Activated CD4-positive, alpha-beta T cell treated with anti-CD3 and anti-CD28 coated beads, Interleukin-2, Interleukin-4, amounts not matched to agents 100 ng/mL and 50 ng/mL, durations not matched to agents 16 hours and 8 hours (primary cell): Measurements from ENCODE around the gene ST7.
A peak's percentile ranks its signal among the peaks of the same experiment; 100 is the strongest.
"Not testable (repeated sequence)": the region's sequence is repeated elsewhere in the genome, so short reads cannot be mapped to it uniquely, and the experiment has no call there.

ENCODE experiments used
- DNase-seq: peaks from one replicate; pipeline ENCODE4 v3.0.0-alpha.2; 2020; ENCODE audit warnings: low spot score

ST7 gene

DNA sequence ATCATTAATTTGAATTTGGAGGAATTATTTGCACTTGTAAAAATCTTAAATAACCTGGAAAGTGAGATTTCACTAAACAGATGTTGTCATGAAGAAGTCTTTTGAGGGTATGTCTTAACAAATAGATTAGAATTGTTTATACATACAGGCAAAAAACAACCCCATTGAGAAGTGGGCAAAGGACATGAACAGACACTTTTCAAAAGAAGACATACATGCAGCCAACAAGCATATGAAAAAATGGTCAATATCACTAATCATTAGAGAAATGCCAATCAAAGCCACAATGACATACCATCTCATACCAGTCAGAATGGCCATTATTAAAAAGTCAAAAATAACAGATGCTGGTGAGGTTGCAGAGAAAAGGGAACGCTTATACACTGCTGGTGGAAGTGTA, 77.0 kb downstream of the ST7 start:
- DNase-seq, result not testable (repeated sequence)

DNA sequence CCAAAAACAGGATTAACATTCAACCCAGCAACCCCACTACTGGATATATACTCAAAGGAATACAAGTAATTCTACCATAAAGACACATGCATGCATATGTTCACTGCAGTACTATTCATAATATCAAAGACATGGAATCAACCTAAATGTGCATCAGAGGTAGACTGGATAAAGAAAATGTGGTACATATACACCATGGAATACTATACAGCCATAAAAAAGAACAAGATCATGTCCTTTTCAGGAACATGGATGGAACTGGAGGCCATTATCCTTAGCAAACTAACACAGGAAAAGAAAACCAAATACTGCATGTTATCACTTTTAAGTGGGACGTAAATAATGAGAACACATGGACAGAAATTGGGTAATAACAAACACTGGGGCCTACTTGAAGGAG, 77.5 kb downstream of the ST7 start:
- not testable (repeated sequence) for DNase-seq

DNA sequence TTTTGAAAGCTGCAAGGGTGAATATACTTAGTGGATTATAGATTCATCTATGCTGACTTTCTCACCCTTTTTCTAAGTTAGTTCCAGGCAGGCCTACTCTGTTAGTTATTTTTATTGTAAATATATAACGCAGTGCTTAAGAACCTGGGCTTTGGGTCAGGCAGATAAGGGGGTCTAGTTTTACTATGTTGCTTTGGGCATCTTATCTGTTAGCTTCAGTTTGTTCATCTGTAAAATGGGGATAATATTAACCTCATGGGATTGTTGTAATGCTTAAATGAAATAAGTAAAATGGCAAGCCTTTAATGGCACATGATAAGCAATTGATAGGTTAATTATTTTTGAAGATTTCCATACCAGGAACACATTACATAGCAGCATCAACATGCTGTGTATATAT, 79.5 kb downstream of the ST7 start:
- DNase-seq, result no peak

DNA sequence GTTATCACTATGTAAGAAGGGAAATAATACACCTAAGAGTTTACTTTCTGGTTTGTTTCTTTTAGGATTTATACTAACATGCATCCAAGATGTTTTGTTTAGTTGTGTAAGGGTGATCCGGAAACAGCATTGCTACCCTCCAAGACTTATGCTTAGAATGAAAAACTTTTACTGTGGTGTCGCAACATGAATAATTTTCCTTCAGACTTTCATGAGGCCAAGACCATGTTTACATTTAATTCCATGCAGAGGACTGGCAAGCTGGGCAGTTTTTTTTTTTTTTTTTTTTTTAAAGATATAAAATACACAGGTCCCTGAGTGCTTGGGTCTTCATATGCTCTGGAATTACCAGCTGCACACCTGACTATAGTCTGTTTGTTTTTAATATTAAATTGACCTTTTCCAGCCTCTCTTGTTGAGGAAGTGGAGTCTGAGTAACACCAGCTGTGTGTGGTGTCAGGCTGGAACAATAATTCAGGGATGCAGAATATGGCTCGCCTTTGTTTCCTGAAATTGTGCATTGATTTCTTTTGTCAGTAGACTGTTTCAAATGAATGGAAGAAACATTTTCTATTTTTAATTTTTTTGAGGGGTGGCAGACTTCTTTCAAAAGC, 81.7 kb downstream of the ST7 start:
- no peak for DNase-seq

DNA sequence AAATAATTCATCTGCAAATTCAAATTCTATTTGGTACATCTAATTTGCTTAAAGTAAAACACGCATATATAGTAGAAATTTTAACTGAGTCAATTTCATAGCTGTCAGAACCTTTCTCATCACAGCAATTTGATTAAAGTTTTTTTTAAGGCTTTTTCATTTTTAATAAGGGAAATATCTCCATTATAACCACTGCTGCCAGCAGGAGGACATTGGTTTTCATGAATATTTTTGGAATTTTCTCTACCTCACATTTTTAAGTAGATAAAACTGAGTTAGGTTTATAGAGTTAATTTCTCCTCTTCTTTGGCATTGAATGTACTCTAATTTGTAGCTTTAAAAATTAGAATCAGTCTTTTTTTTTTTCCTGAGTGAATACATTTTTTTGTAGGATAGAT, 82.2 kb downstream of the ST7 start:
- DNase-seq, result no peak

DNA sequence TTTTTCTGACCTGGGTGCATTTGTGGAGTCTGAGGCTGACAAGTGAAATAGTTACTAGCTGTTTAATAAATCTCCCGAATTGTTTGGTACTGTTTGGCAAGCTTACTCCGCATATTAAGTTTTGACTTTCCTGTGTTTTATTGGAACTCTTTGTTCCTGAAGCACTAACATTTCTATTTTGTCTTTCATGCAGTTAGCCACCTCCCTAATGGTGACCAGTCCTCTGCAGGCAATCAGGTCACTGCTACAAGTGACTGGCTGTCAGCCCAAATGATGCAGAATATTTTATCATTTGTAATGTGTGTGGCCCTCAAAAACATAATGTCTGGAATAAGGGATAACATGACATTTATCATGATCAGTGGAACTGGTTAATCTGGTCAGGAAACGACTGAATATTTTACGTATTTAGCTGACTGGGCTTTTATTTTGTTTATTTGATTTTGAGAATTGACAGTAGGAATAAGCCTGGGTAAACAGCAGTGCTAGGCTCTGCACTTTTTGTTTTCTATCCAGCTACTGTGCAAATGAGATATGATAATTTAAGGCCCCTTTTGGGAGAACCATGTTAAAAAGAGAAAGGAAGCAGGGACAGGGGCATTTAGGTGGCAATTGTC, 82.9 kb downstream of the ST7 start:
- no peak for DNase-seq

DNA sequence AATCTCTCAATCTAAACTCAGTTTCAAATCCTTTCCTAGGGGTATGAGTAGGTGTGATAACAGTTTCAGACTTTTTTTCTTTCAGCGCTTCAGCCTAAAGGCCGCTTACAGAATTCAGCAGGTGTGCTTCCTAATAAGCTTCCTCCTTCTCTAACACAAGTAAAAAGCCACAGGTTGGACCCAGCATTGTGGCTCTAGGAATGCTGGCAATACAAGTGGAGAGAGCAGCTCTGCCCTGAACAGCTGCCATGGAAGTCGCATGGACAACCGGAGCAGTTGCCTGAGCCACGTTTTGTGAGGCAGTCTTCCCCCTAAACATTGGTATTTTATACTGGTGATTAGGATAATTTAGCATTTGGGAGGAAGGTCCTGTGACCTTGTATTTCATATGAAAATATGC, 83.5 kb downstream of the ST7 start:
- DNase-seq, result no peak

DNA sequence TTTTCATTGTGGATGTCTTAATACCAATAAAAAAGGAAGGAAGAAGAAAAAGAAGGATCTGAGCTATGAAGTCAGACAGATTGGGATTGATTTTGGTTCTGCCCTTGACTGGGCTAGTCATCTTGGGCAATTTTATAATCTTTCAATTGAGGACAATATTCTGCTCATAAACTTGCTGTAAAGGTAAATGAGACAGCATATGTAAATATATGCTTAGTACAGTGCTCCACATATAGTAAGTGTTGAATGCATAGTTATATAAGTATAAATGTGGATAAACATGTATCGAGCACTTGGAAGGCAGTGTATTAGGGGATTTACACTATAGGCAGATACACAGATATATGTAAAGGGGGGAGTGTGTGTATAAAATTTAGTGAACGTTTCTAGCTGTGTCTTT, 85.1 kb downstream of the ST7 start:
- no peak for DNase-seq

DNA sequence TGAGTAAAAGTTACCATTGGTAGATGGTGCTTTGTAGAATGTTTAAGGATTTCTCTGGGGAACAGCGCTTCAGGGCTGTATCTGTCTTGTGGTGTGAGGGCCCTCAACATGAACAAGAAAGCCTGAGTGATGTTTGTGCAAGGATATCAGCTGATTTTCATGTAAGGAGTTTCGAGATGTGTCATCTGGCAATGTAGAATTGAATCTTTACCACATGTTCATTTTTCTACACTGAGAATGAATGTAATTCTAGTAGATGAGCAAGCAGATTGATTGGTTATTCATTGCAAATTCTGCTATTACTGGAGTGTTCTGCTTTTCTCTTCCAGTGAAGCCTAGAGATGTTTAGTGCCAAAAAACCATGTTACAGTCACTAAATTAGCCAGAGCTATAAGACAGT, 87.7 kb downstream of the ST7 start:
- DNase-seq, result peak; percentile 81

DNA sequence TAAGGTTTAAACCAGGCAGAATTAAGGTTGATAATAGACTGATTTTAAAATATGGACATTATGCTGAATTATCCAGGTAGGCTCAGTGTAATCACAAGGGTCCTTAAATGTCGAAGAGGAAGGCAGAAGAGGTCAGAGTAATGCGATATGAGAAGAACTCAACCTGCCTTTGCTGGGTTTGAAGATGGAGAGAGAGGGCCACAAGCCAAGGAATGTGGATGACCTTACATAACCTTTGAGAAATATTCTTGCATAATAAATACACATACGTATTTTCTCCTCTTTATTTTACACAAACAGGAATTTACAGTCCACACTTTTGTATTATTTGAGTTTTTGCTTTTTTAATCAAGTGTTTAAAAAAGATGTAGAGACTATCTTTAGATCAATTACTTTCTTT, 88.5 kb downstream of the ST7 start:
- DNase-seq, result no peak

DNA sequence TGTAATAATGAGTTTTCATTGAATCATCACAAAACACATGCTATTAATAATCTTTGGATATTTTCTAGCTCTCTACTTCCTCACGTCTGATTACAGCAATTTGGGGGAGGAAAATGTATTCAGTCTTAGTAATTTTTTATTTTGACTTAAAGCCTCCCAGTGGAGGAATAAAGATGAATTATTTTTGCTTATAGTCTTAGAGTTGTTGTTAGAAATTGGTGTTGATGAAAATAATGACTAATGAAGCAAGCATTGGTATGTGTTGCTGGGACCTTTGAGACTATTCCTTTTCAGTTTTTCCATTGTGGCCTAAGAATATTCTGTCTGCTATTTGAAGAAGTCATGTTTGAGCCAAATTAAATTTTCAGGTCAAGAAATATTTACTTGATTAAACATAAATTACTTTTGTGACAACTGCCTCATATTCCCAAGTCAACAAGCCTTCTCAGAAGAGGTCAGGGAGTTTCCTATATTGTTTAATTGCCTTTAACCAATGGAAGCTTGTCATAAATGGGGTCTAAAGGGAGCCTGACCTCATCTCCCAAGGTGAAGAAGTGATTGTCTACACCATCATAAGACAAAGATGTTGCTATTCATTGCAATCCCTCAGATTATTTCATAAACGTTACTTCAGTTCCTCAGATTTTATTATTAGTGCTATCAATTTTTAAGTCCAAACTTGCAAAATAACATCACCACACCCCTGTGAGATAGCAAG, 90.0 kb downstream of the ST7 start:
- DNase-seq, result no peak

DNA sequence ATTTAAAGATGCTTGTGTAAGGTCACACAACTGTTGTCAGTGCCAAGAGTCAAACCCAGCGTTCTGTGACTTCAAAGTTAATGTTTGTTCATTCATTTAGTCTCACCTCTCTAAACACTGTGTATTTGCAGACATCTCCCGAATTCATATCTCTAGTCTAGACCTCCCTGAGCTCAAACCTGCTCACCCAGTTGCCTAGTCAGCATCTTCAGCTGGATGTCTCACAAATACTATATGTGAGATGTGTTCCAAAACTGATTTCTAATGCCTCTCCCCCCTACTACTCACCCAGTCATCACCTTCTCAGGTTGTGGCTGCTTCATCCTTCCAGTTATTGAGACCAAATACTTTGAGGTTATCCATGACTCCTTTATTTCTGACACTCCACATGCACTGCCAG, 91.4 kb downstream of the ST7 start:
- no peak for DNase-seq

DNA sequence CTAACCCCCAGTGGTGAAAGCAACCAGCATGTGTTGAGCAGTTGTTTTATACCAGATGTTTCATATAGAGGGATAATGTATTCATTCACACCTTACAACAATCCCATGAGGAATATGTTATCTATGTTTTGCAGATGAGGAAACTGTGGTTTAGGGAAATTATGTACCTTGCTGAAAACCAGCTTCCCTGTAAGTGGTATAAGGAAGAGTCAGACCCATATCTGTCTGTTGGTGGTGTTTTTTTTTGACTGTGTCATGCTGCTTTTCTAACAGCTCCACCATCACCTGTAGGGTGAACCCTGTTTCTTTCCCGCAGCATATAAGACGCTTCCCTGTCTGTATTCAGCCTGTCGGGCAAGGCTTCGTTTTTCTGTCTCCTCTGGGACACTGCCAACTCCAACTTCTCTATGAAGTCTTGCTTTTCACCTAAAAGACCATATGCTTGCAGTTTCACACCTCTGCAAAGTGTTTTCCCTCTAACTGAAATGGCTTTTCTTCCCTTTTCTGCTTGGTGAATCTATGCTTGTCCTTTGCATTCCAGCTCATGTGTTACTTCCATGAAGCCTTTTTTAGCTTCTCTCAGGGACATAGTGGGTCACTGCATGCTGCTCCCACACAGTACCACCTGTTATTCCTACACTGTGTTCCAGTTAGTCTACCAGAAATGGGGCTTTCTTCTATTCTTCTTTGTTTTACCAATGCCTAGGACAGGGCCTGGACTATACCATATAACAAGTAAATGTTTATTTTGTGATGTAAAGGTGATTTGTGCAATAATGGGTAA, 92.8 kb downstream of the ST7 start:
- DNase-seq, result no peak

DNA sequence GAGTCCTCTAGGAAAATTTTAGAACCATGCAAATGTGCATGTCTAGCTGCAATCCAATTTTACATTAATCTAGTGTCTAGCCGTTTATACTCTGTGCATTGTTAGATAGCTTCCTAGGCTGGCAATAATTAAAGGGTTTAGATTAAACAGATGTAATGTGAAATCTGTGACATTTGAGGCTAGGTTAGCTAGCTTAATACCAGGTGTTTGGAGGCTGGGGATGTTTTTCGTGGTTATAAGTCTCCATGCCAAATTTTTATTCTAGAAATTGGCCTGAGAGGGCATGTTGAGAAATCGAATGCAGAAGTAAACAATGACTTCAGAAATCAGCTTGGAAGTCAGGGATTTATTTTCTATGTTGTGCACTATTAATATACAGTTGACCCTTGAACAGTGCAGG, 94.2 kb downstream of the ST7 start:
- DNase-seq, result no peak

DNA sequence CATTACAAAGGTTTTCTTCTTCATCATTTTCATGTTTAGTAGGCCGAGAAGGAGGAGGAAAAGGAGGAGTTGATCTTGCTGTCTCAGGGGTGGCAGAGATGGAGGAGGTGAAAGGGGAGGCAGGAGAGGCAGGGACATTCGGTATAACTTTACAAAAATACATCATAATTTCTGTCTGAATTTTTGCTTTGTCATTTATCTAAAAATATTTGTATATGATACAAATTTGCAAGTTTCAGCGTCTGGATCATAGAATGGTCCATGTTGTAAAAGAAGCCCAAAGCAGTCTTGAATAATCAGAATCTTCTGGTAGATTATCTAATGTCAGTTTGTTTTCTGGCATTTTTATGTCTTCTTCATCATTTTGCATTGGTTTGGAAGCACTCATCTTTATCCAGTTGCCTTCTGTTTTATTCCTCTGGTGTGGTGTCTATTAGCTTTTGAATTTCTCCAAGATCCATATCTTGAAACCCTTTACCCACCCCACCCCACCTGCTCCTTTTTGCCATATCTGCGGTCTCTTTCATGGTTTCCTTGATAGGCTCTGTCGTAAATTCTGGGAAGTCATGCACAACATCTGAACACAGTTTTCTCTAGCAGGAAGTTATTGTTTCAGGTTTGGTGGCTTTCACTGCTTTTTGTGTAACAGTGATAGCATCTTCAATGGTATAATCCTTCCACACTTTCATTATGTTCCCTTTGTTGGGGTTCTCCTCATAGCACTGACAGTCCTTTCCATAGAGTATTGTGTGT, 95.0 kb downstream of the ST7 start:
- DNase-seq, result peak; percentile 32

DNA sequence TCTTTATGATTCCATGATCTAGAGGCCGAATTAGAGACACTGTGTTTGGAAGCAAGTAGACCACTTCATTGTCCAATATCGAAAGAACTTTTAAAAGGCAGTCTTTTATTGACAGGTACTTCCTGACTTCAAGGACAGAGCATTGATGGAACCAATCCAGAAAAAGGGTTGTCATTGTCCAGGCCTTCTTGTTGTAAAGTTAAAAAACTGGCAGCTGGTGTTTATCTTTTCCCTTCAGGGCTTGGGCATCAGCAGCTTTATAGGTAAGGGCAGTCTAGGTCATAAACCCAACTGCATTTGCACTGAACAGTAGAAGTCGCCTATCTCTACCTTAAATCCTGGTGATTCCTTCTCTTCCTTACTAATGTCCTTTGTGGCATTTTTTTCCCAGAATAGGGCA, 95.6 kb downstream of the ST7 start:
- no peak for DNase-seq

DNA sequence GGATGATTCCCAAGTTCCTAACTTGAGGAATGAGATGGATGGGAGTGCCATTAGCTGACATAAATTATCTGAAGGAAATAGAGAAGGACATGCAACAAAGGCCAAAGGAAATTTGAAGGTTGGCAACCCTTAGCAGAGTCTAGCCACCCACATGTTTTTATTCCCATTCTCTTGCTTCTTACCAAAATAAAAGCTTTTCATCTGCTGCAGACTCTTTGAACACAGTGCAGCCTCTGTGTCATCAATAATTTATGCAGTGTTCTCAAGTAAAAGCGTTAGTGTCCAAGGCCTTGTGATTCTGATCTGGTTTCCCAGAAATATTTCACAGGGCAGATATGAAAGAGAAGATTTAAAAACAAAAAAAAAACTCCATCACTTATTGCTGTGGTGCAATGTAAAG, 98.5 kb downstream of the ST7 start:
- no peak for DNase-seq

DNA sequence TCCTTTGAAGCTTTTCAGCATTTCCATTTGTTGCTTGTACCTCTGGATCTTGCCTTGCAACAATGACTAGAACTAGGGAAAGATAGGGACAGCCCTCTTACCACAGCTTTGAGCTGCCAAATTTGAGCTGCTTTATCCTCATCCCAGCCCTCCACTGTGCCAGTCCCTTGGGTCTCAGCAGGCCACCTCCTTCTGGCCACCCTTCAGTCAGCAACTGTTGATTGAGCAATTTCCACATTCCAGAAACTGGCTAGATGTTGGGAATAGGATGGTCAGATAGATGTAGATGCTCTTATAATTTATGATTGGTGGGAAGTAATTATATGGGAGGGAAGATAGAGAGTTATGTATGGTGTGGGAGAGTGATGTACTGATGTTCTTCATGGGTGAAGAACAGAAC, 100.1 kb downstream of the ST7 start:
- no peak for DNase-seq

DNA sequence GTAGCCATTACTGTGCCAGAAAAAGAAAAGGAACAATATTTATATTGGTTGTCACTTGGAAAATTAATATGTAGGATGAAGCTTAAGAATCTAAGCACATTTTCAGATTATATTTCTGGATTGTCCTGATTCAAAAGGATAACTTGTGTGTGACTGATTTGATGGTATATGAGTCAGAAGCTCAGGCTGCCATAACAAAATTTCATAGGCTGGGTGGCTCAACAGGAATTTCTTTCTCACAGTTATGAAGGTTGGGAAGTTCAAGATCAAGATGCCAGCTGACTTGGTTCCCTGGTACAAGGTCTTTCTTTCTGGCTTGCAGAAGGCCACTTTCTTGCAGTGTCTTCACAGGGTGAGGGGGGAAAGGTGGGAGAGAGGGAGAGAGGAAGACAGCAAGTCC, 108.5 kb downstream of the ST7 start:
- DNase-seq, result no peak

DNA sequence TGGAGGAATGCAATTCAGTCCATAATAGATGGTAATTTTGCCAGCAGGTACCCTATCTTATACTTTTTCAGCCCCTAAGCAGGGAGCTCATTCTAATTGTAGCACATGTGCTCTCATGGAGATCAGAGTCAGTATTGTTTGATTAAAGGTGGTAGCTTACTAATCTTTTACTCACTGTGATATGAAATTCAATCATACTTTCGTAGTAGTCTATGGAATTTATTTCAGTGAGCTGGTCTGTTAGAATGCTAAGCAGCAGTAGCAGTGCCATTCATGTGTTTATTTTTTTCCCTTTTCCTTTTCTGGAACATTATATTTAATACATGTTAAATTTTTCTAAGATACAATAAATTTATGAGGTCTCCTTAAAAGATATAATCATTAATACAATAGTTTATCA, 109.0 kb downstream of the ST7 start:
- no peak for DNase-seq

DNA sequence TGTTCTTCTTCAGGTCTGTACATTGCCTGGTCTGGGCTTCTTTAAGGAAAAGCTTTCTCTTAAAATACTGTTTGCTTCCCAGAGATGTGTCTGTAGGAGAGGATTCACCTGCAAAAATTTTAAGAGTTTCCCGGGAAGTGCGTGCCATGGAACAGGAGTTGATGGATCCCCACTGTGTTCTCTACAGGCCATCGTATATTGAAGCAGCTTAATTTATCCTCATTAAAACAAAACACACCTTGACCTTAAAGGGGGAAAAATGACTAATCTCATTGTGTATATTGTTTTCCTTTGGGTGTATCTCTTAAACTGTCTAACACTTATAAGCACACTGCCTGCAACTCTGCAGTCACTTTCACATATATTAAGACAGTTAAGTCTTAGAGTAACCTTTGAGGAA, 111.4 kb downstream of the ST7 start:
- DNase-seq, result no peak

DNA sequence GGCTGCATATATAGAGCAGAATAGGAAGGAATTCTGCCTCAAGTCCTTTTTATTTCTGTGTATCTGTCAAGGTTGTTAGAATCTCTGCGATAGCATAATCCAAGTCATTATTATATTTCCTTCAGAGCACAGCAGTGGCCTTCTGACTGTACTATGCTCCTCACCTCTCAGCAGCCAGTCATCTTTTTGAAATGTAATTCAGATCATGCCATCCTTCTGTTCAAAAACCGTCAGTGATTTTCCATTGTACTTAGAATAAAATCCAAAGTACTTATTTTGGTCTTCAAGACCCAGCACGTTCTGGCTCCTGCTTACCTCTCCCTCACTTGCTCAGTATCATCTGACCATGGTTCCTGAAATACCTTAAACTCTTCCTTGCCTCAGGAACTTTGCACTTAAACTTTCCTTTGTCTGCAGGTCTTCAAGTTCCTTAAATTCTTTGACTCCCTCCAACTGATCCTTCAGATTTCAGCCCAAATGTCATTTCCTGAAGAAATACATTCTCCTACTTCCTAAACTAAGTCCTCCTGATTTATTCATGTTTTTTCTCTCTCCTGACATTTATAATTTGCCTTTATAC, 112.4 kb downstream of the ST7 start:
- no peak for DNase-seq
